GM23338 (cell line): ENCODE results near the gene SPPL2C. TPM values are rescaled to one million over a fixed set of nuclear protein-coding genes. Genes with fewer than 3 reads are reported as not detected.

Source experiments
- polyA plus RNA-seq: library from polyadenylated mRNA; unstranded; fragments of >200 nt; fragmentation: Nextera tagmentation; extraction: Ambion mirVana; gene quantifications from 2 replicates; pipeline ENCODE4 v1.2.1, GENCODE V29; 2016
- total RNA-seq: library from RNA; depleted of rRNA; stranded (reverse); fragments of >200 nt; shearing (Covaris generic); gene quantifications from 2 replicates; pipeline ENCODE4 v1.2.3, GENCODE V29; 2014; rRNA removed

The SPPL2C gene
- total and polyA plus RNA-seq, 2 experiments from 2014 or later = 0.14 TPM; not detected in 1

Other genes starting within 250 kb of the SPPL2C start
- 0.70 and 0.76 TPM in 2 replicates for gene CRHR1, start 60.6 kb upstream of the SPPL2C start, total RNA-seq
- gene CRHR1, start 60.6 kb upstream of the SPPL2C start, polyA plus RNA-seq = 0.09 and 0.19 TPM in 2 replicates
- gene MAPT, start 49.7 kb downstream of the SPPL2C start, total RNA-seq = 1.1 and 1.7 TPM in 2 replicates
- 2.1 and 2.8 TPM in 2 replicates for gene MAPT, start 49.7 kb downstream of the SPPL2C start, polyA plus RNA-seq
- not detected in 2 replicates for gene STH, start 154.4 kb downstream of the SPPL2C start, total RNA-seq
- gene STH, start 154.4 kb downstream of the SPPL2C start, polyA plus RNA-seq = 0.55 TPM in 1 of 2 replicates, not detected in the other